Measurements from ENCODE around the gene VAV2.

The VAV2 gene

DNA sequence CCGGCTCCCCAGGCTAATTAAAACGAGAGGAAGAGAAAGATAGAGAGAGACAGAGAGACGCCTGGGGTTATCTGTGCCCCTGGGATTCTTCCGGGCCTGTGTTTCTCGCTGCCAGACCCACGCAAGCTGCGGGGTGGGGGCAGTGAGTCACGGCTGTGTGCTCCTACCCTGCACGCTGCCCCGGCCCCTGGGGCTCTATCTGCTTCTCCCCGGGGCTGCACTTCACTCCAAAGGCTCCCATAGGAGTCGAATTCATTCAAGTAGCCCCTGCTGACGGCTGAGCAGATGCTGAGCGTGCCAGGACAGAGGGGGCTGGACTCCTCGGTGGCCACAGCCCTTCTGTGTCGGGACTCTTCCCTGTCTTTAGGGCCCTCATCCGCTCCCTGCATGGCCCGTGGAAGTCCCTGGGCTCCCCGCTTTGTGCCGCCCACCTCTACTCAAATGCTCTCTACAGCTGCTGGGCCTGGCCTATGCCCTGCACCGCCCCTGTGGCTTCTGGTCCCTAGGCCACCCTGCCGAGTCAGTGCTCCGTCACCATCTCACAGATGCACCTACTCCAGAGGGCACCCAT, 276.7 kb downstream of the VAV2 start:
- DNase-seq = no peak

DNA sequence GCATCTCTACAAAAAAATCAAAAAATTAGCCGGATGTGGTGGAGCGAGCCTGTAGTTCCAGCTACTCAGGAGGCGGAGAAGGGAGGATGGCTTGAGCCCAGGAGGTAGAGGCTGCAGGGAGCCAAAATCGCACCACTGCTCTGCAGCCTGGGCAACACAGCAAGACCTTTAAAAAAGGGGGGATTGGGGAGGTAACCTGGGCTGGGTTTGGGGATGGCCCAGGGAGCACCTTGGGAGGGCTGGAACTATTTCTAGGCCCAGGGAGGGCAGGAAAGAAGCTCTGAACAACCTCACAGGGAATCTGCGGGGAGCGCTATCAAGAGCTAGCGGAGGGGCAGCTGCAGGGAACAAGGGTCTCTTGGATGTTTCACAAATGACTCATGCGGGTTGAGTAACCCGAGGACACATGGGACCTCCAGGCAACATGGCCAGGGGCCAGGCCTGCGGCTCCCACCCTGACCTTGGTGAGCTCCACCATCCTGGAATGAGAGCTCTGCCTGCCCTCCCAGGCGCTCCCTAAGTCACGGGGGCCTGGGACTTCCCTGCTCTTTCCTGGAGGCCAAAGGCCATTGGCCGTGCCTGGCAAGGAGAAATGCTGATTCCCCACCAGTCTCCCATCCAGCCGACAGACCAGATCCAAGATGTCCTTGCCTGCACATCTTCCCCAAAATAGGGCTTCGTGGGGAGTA, 277.4 kb downstream of the VAV2 start:
- DNase-seq = no peak

DNA sequence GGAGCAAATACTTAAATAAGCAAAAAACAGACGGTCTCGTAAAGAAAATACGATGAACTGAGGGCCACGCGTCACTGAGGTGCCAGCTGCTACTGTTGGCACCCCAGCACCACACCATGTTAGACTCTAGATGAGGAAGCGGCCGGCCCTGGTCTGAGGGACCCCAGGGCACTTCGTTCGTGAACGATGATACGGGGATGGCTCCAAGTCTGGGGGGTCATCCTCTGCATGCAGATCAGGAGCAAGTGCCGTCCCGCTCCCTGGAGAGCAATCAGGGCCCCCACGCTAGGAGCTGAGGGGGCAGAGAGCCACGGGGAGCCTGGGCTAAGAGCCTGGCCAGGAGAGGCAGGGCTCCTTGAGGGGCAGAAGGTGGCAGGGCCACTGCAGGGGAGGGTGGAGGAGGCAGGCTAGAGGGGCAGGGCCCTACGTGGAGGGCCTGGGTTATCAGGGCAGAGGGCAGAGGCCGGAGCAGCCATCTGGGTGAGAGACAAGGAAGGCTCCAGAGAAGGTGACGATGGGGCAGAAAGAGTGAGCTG, 278.1 kb downstream of the VAV2 start:
- no peak for DNase-seq

DNA sequence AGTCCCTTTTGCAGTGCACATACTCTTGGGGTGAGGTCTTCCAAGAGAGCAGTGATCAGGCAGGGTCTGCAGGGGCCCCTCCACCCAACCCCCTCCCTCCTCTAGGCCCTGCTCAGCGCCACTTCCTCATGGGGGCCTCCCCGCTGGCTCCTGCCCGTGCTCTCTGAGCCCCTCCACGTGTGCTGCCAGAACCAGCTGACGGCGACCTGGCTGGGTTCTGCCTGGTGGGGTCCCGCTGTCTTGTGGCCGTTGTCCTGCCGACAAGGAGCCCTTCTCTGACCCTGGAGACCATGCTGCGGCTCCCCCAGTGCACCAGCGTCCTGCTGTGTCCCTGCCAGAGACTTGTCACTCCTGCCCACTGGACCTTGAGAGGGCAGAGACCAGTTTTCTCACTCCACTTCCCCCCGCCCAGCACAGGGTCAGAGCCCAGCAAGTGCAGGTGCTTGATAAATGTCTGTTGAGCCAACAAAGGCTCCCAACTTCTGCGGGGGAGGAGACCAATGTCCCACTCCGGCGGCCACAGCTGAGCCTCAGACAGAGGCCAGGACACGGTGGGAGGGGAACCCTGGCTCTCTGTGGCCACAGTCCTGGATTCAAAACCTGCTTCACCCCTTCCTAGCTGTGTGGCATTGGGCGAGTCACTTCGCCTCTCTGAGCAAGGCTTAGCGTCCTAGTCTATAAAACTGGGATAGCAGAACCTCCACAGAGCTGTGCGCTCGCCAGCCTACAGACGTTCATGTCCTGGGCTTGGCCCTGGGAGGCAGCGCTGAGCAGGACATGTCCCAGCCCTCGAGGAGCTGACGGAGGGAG, 278.8 kb downstream of the VAV2 start:
- no peak for DNase-seq

DNA sequence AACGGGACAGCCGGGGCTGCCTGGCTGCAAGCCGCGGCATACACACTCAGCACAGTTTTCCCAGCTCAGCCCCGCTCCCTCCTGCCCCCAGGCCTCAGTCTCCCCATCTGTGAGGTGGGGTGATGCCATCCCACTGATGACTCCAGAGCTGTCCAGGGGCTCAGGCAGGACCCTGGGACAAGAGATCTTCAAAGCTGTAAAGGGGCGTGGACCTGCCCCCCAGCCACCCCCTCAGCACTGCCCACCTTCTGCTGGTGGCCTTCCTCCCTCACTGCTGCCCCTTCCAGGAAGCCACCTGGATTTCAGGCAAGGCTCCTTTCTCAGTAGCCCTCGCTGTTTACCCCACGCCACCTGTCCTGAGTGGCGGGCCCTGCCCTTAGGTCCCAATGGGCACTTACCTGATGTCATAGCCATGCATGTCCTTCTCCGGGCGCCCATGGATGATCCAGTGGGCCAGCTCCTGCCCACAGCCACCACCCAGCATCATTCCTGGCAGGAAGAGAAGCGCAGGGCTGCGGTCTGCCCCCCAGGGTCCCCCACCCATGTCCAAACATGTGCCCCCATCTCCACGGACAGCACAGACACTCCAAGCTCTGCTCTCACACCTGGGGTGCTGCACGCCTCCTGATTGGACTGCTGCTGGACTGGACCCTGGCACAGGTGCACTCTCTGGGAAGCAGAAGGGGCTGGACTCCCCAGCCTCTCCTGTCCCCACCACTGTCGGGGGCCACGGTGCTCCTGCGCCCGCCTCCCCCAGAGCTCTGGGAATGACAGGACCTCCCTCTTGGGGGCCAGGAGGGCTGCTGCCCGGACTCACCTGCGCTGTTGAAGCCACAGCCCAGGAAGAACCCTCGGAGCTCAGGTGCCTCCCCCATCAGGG, 279.7 kb downstream of the VAV2 start:
- no peak for DNase-seq

Measured in hematopoietic multipotent progenitor cell treated with erythropoietin and hydrocortisone succinate and interleukin-3 and kit ligand, for 4 days (in vitro differentiated cells).